ENCODE results near the gene CXCL12.

- TF ChIP-seq POLR2AphosphoS5 (IDR thresholded peaks at IDR 0.05; ENCODE audit: low read depth, low read length) (no peak), GABPA (IDR thresholded peaks at IDR 0.05; ENCODE audit: low read depth) (no peak), CTCF (IDR thresholded peaks at IDR 0.05) (no peak), JUND (IDR thresholded peaks at IDR 0.05) (no peak), RFX5 (IDR thresholded peaks at IDR 0.05; ENCODE audit: low read length) (no peak), EP300 (IDR thresholded peaks at IDR 0.05; ENCODE audit: borderline replicate concordance in 1 of 2, low read depth in 1 of 2, low read length in 1 of 2) (no peak), RAD21 (IDR thresholded peaks at IDR 0.05; ENCODE audit: low read length) (no peak), FOXM1 (IDR thresholded peaks at IDR 0.05; ENCODE audit: low read depth) (no peak), FOXJ3 (CRISPR knock-in tag; IDR thresholded peaks at IDR 0.05) (no peak), REST (IDR thresholded peaks at IDR 0.05; ENCODE audit: low read depth, low read length) (no peak), YY1 (IDR thresholded peaks at IDR 0.05; ENCODE audit: low read depth) (no peak), EZH2phosphoT487 (IDR thresholded peaks at IDR 0.05; ENCODE audit: borderline replicate concordance, low read depth) (no peak)
Observed at GRCh38 chr10:44353128-44353390, 31.8 kb downstream of the CXCL12 start.
